ENCODE measurements around the gene PPIL3.

Gene PPIL3

GRCh38 chr2:200860092-200860795, 28.6 kb downstream of the PPIL3 start:
- no peak for ATAC-seq
- TF ChIP-seq, protein P1, sequence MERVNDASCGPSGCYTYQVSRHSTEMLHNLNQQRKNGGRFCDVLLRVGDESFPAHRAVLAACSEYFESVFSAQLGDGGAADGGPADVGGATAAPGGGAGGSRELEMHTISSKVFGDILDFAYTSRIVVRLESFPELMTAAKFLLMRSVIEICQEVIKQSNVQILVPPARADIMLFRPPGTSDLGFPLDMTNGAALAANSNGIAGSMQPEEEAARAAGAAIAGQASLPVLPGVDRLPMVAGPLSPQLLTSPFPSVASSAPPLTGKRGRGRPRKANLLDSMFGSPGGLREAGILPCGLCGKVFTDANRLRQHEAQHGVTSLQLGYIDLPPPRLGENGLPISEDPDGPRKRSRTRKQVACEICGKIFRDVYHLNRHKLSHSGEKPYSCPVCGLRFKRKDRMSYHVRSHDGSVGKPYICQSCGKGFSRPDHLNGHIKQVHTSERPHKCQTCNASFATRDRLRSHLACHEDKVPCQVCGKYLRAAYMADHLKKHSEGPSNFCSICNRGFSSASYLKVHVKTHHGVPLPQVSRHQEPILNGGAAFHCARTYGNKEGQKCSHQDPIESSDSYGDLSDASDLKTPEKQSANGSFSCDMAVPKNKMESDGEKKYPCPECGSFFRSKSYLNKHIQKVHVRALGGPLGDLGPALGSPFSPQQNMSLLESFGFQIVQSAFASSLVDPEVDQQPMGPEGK (CRISPR knock-in tag; IDR thresholded peaks at IDR 0.05; ENCODE audit: borderline replicate concordance): no peak
- TF ChIP-seq GLIS3 (CRISPR knock-in tag; IDR thresholded peaks at IDR 0.05) (no peak), SNAI2 (CRISPR knock-in tag; IDR thresholded peaks at IDR 0.05) (no peak), ISL1 (CRISPR knock-in tag; IDR thresholded peaks at IDR 0.05) (no peak), OSR1 (CRISPR knock-in tag; IDR thresholded peaks at IDR 0.05) (no peak)

GRCh38 chr2:200856806-200857205, 32.1 kb downstream of the PPIL3 start:
- no peak for ATAC-seq
- TF ChIP-seq CSDC2 (CRISPR knock-in tag; IDR thresholded peaks at IDR 0.05): no peak
- no peak for TF ChIP-seq SNAI2 (CRISPR knock-in tag; IDR thresholded peaks at IDR 0.05)
- TF ChIP-seq BACH2 (CRISPR knock-in tag; IDR thresholded peaks at IDR 0.05; ENCODE audit: borderline replicate concordance): no peak
- TF ChIP-seq ZNF70 (CRISPR knock-in tag; IDR thresholded peaks at IDR 0.05): no peak
- no peak for TF ChIP-seq ZFP3 (CRISPR knock-in tag; IDR thresholded peaks at IDR 0.05)
- TF ChIP-seq PPARA (CRISPR knock-in tag; IDR thresholded peaks at IDR 0.05; ENCODE audit: borderline replicate concordance): no peak
- no peak for TF ChIP-seq POU6F1 (CRISPR knock-in tag; IDR thresholded peaks at IDR 0.05; ENCODE audit: borderline replicate concordance, low read depth)
- TF ChIP-seq ARNTL (CRISPR knock-in tag; IDR thresholded peaks at IDR 0.05; ENCODE audit: borderline replicate concordance, low read depth): no peak
- TF ChIP-seq TCF4 (CRISPR knock-in tag; IDR thresholded peaks at IDR 0.05; ENCODE audit: borderline replicate concordance): no peak
- no peak for TF ChIP-seq ZFP30 (CRISPR knock-in tag; IDR thresholded peaks at IDR 0.05)
- TF ChIP-seq ESRRG (CRISPR knock-in tag; IDR thresholded peaks at IDR 0.05): no peak
- no peak for TF ChIP-seq OSR1 (CRISPR knock-in tag; IDR thresholded peaks at IDR 0.05)
- TF ChIP-seq ZC3H10 (CRISPR knock-in tag; IDR thresholded peaks at IDR 0.05): no peak
- TF ChIP-seq, protein P2, sequence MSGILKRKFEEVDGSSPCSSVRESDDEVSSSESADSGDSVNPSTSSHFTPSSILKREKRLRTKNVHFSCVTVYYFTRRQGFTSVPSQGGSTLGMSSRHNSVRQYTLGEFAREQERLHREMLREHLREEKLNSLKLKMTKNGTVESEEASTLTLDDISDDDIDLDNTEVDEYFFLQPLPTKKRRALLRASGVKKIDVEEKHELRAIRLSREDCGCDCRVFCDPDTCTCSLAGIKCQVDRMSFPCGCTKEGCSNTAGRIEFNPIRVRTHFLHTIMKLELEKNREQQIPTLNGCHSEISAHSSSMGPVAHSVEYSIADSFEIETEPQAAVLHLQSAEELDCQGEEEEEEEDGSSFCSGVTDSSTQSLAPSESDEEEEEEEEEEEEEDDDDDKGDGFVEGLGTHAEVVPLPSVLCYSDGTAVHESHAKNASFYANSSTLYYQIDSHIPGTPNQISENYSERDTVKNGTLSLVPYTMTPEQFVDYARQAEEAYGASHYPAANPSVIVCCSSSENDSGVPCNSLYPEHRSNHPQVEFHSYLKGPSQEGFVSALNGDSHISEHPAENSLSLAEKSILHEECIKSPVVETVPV (CRISPR knock-in tag; IDR thresholded peaks at IDR 0.05): no peak
- no peak for TF ChIP-seq RARB (CRISPR knock-in tag; IDR thresholded peaks at IDR 0.05)
- TF ChIP-seq TSHZ2 (CRISPR knock-in tag; IDR thresholded peaks at IDR 0.05): no peak
- TF ChIP-seq ISL1 (CRISPR knock-in tag; IDR thresholded peaks at IDR 0.05): no peak
- TF ChIP-seq CREB5 (CRISPR knock-in tag; IDR thresholded peaks at IDR 0.05; ENCODE audit: low read depth): no peak
- no peak for TF ChIP-seq ZNF565 (CRISPR knock-in tag; conservative IDR thresholded peaks at IDR 0.05; ENCODE audit: low read depth)

- TF ChIP-seq ZNF70 (CRISPR knock-in tag; IDR thresholded peaks at IDR 0.05) (no peak), ZFP30 (CRISPR knock-in tag; IDR thresholded peaks at IDR 0.05) (no peak), ARNTL (CRISPR knock-in tag; IDR thresholded peaks at IDR 0.05; ENCODE audit: borderline replicate concordance, low read depth) (no peak), ZFP3 (CRISPR knock-in tag; IDR thresholded peaks at IDR 0.05) (no peak), ZNF565 (CRISPR knock-in tag; conservative IDR thresholded peaks at IDR 0.05; ENCODE audit: low read depth) (no peak), TCF4 (CRISPR knock-in tag; IDR thresholded peaks at IDR 0.05; ENCODE audit: borderline replicate concordance) (no peak), POU6F1 (CRISPR knock-in tag; IDR thresholded peaks at IDR 0.05; ENCODE audit: borderline replicate concordance, low read depth) (no peak)
- TF ChIP-seq, protein P1 (CRISPR knock-in tag; IDR thresholded peaks at IDR 0.05; ENCODE audit: borderline replicate concordance): no peak
- ATAC-seq: no peak
Observed at GRCh38 chr2:200852605-200853004, 36.3 kb downstream of the PPIL3 start.

Measured in SK-N-SH treated with all-trans-retinoic acid at 6 μM for 48 hours (cell line).